H1 (cell line): ENCODE data around the gene MNS1. TPM values are rescaled to one million over a fixed set of nuclear protein-coding genes. Genes with fewer than 3 reads are reported as not detected.

Source experiments
- CTCF ChIA-PET: fragments of 300-600 bp; sonication (Branson Sonifier 250); formaldehyde crosslinking; loops from one replicate; lab custom pipeline; 2021; ENCODE audit not compliant: partially characterized antibody; lab: Charles Lee
- POLR2A ChIA-PET: fragments of 300-600 bp; sonication (Branson Sonifier 250); formaldehyde crosslinking; loops from one replicate; lab custom pipeline; 2021; ENCODE audit warnings: inconsistent platforms; ENCODE audit not compliant: partially characterized antibody; lab: Charles Lee
- DNase-seq, 2 experiments: peaks; one replicate each; pipeline versions ENCODE4 v3.0.0 to v3.0.0-alpha.2; 2010 to 2022; ENCODE audit warnings: low spot score in 2 of 2, low read depth in 1 of 2, mixed read lengths in 1 of 2
- FAIRE-seq: peaks from 2 replicates; lab custom pipeline; 2011; peaks lifted over from hg19 to GRCh38; lab: Jason Lieb, UNC
- H2AFZ ChIP-seq: 2 replicates; pipeline ENCODE4 v1.8.1; 2012; ENCODE audit warnings: low read length, inconsistent platforms
- H2AK5ac ChIP-seq: 2 replicates; pipeline ENCODE4 v1.6.1; 2013; ENCODE audit warnings: low read depth, low read length
- H2BK120ac ChIP-seq: replicated peaks from 2 replicates; pipeline ENCODE3; 2013; ENCODE audit warnings: low read depth, low read length, inconsistent platforms
- H2BK12ac ChIP-seq: 2 replicates; pipeline ENCODE4 v1.6.1; 2013; ENCODE audit warnings: low read depth, low read length
- H2BK15ac ChIP-seq: 2 replicates; pipeline ENCODE4 v1.6.1; 2013; ENCODE audit warnings: low read length
- H2BK20ac ChIP-seq: 2 replicates; pipeline ENCODE4 v1.6.1; 2013; ENCODE audit warnings: low read length
- H2BK5ac ChIP-seq: 2 replicates; pipeline ENCODE4 v1.6.1; 2013; ENCODE audit warnings: low read depth, low read length
- H3K14ac ChIP-seq: 2 replicates; pipeline ENCODE4 v1.6.1; 2013; ENCODE audit warnings: inconsistent platforms; ENCODE audit not compliant: insufficient read length
- H3K18ac ChIP-seq: 2 replicates; pipeline ENCODE4 v1.6.1; 2013; ENCODE audit warnings: low read length; ENCODE audit errors: extremely low read depth
- H3K23ac ChIP-seq: 2 replicates; pipeline ENCODE4 v1.6.1; 2013; ENCODE audit warnings: inconsistent platforms; ENCODE audit not compliant: insufficient read length
- H3K23me2 ChIP-seq: 2 replicates; pipeline ENCODE4 v1.6.1; 2013; ENCODE audit warnings: low read depth, low read length
- H3K27ac ChIP-seq: 2 replicates; pipeline ENCODE4 v1.6.1; 2011; ENCODE audit warnings: low read depth, low read length, inconsistent platforms
- H3K27me3 ChIP-seq, 4 experiments: replicated peaks in 1 of 4; 1 replicate in 1 of 4; 2 replicates in 3 of 4; pipeline versions ENCODE4 v1.6.1 to v1.8.1; 2011 to 2013; ENCODE audit warnings: low read length in 3 of 4, mild to moderate bottlenecking in 3 of 4, inconsistent platforms in 2 of 4, mixed read lengths in 2 of 4, moderate library complexity in 1 of 4; ENCODE audit not compliant: control insufficient read depth in 3 of 4, insufficient read depth in 3 of 4; ENCODE audit errors: extremely low read depth in 1 of 4
- H3K36me3 ChIP-seq, 4 experiments: 2 replicates each; pipeline versions ENCODE4 v1.6.1 to v1.8.1; 2011 to 2013; ENCODE audit warnings: mild to moderate bottlenecking in 4 of 4, low read length in 3 of 4, moderate library complexity in 2 of 4, control low read depth in 1 of 4, inconsistent platforms in 1 of 4; ENCODE audit not compliant: insufficient read depth in 4 of 4, control insufficient read depth in 2 of 4
- H3K4ac ChIP-seq: replicated peaks from 2 replicates; pipeline ENCODE3; 2013; ENCODE audit warnings: low read length, low read depth, mixed read lengths, inconsistent platforms; ENCODE audit not compliant: insufficient read length
- H3K4me1 ChIP-seq, 4 experiments: replicated peaks in 1 of 4; 1 replicate in 1 of 4; 2 replicates in 3 of 4; pipeline versions ENCODE4 v1.6.1 to v1.8.1; 2011 to 2013; ENCODE audit warnings: low read length in 3 of 4, inconsistent platforms in 2 of 4, mixed read lengths in 1 of 4; ENCODE audit not compliant: insufficient read depth in 4 of 4, control insufficient read depth in 3 of 4
- H3K4me2 ChIP-seq, 2 experiments: 2 replicates each; pipeline versions ENCODE4 v1.6.1 to v1.8.1; 2011 to 2013; ENCODE audit warnings: low read depth in 2 of 2, low read length in 2 of 2, control low read depth in 1 of 2, inconsistent platforms in 1 of 2, mild to moderate bottlenecking in 1 of 2; ENCODE audit not compliant: insufficient read depth in 1 of 2
- H3K4me3 ChIP-seq, 4 experiments: fragments of 200-600, 300-600 bp in 1 of 4; sonication (generic), shearing (Covaris generic), sonication (Bioruptor Twin) in 1 of 4; 2 replicates each; pipeline versions ENCODE4 v1.5.1 to v1.8.1; 2011 to 2016; ENCODE audit warnings: low read length in 4 of 4, low read depth in 3 of 4, control low read depth in 2 of 4, inconsistent platforms in 2 of 4, mild to moderate bottlenecking in 2 of 4, mixed read lengths in 1 of 4, moderate library complexity in 1 of 4; ENCODE audit not compliant: insufficient read depth in 2 of 4; ENCODE audit errors: extremely low read depth in 1 of 4
- H3K56ac ChIP-seq: replicated peaks from 2 replicates; pipeline ENCODE3; 2013; ENCODE audit warnings: low read depth, mild to moderate bottlenecking, mixed read lengths, low read length, inconsistent platforms; ENCODE audit not compliant: insufficient read length
- H3K79me1 ChIP-seq: 2 replicates; pipeline ENCODE4 v1.6.1; 2013; ENCODE audit warnings: low read depth, low read length, control low read depth
- H3K79me2 ChIP-seq, 2 experiments: 2 replicates each; pipeline versions ENCODE4 v1.6.1 to v1.8.1; 2012 to 2013; ENCODE audit warnings: low read length in 2 of 2, mild to moderate bottlenecking in 2 of 2, inconsistent platforms in 1 of 2; ENCODE audit not compliant: insufficient read depth in 2 of 2, control insufficient read depth in 1 of 2
- H3K9ac ChIP-seq, 4 experiments: replicated peaks in 1 of 4; 1 replicate in 1 of 4; 2 replicates in 3 of 4; pipeline versions ENCODE4 v1.6.1 to v1.8.1; 2011 to 2013; ENCODE audit warnings: low read depth in 3 of 4, low read length in 3 of 4, control low read depth in 2 of 4, mild to moderate bottlenecking in 2 of 4, moderate library complexity in 2 of 4, inconsistent platforms in 1 of 4; ENCODE audit errors: extremely low read depth in 1 of 4
- H3K9me3 ChIP-seq, 2 experiments: 2 replicates each; pipeline versions ENCODE4 v1.6.1 to v1.8.1; 2012 to 2013; ENCODE audit warnings: mild to moderate bottlenecking in 2 of 2, moderate library complexity in 2 of 2, control low read depth in 1 of 2, inconsistent platforms in 1 of 2, low read depth in 1 of 2, low read length in 1 of 2, mixed read lengths in 1 of 2; ENCODE audit not compliant: insufficient read depth in 2 of 2
- H4K20me1 ChIP-seq, 2 experiments: replicated peaks in 1 of 2; 2 replicates each; pipeline versions ENCODE3 to v1.8.1; 2011 to 2013; ENCODE audit warnings: inconsistent platforms in 2 of 2, low read length in 2 of 2, mild to moderate bottlenecking in 1 of 2; ENCODE audit not compliant: insufficient read depth in 2 of 2, control insufficient read depth in 1 of 2
- H4K5ac ChIP-seq: 2 replicates; pipeline ENCODE4 v1.6.1; 2013; ENCODE audit warnings: low read length, low read depth, mixed read lengths, inconsistent platforms; ENCODE audit not compliant: insufficient read length
- H4K8ac ChIP-seq: 2 replicates; pipeline ENCODE4 v1.8.0; 2013; ENCODE audit warnings: mild to moderate bottlenecking, moderate library complexity, low read length, inconsistent platforms; ENCODE audit not compliant: insufficient read depth; ENCODE audit errors: extremely low read depth
- H4K91ac ChIP-seq: replicated peaks from 2 replicates; pipeline ENCODE3; 2013; ENCODE audit warnings: low read length, mixed read lengths, inconsistent platforms; ENCODE audit not compliant: insufficient read length
- BACH1 ChIP-seq: IDR thresholded peaks from 2 replicates; pipeline ENCODE4 v1.6.1; 2012; ENCODE audit warnings: low read length, improper control_type of control experiment
- CREB1 ChIP-seq: IDR thresholded peaks from 2 replicates; pipeline ENCODE4 v1.6.1; 2012; ENCODE audit warnings: inconsistent platforms
- CTBP2 ChIP-seq: IDR thresholded peaks from 2 replicates; pipeline ENCODE4 v1.7.0; 2011; ENCODE audit warnings: borderline replicate concordance, mild to moderate bottlenecking, moderate library complexity, mixed read lengths, low read length; ENCODE audit not compliant: insufficient read depth, insufficient read length
- EGR1 ChIP-seq: IDR thresholded peaks from 2 replicates; pipeline ENCODE4 v1.6.1; 2011; ENCODE audit warnings: low read depth, low read length, borderline replicate concordance
- GABPA ChIP-seq: IDR thresholded peaks from 2 replicates; pipeline ENCODE4 v1.6.1; 2011; ENCODE audit warnings: mild to moderate bottlenecking, low read length, moderate library complexity, borderline replicate concordance; ENCODE audit not compliant: insufficient read depth
- HDAC2 ChIP-seq, 2 experiments: fragments of 300-600 bp in 1 of 2; sonication (generic) in 1 of 2; IDR thresholded peaks; 2 replicates each; pipeline ENCODE4 v1.6.1; 2011 to 2012; ENCODE audit warnings: low read depth in 2 of 2, low read length in 2 of 2, mild to moderate bottlenecking in 2 of 2, moderate library complexity in 2 of 2, borderline replicate concordance in 1 of 2, inconsistent platforms in 1 of 2
- JUN ChIP-seq: IDR thresholded peaks from 2 replicates; pipeline ENCODE4 v1.6.1; 2011; ENCODE audit warnings: low read depth, mild to moderate bottlenecking, improper control_type of control experiment, low read length
- RFX5 ChIP-seq: IDR thresholded peaks from 2 replicates; pipeline ENCODE4 v1.6.1; 2011; ENCODE audit warnings: low read depth, low read length, improper control_type of control experiment, borderline replicate concordance
- RNF2 ChIP-seq: fragments of 200-900, 300-1000 bp; sonication (generic); IDR thresholded peaks from 2 replicates; pipeline ENCODE4 v1.7.1; 2016; ENCODE audit warnings: borderline replicate concordance, low read depth, mild to moderate bottlenecking, antibody characterized with exemption, low read length; ENCODE audit not compliant: poor library complexity, severe bottlenecking; ENCODE audit errors: missing control alignments
- SAP30 ChIP-seq: fragments of 300-600 bp; sonication (generic); IDR thresholded peaks from 2 replicates; pipeline ENCODE4 v1.7.1; 2012; ENCODE audit warnings: low read length, moderate library complexity, mild to moderate bottlenecking, inconsistent platforms; ENCODE audit not compliant: insufficient read depth, insufficient replicate concordance
- SIN3A ChIP-seq, 2 experiments: IDR thresholded peaks in 1 of 2; conservative IDR thresholded peaks in 1 of 2; 2 replicates each; pipeline ENCODE4 v1.6.1; 2011 to 2012; ENCODE audit warnings: low read length in 2 of 2, improper control_type of control experiment in 1 of 2, low read depth in 1 of 2, mild to moderate bottlenecking in 1 of 2
- SP2 ChIP-seq: IDR thresholded peaks from 2 replicates; pipeline ENCODE4 v1.6.1; 2012; ENCODE audit warnings: mild to moderate bottlenecking, low read length, inconsistent platforms
- TEAD4 ChIP-seq: IDR thresholded peaks from 2 replicates; pipeline ENCODE4 v1.6.1; 2012; ENCODE audit warnings: low read depth, low read length, inconsistent platforms, mixed read lengths
- WGBS, 2 experiments: shearing (Covaris generic) in 1 of 2; methylation state at CpG; one replicate each; pipeline versions ENCODE4 v1.1.6 to v1.1.7; 2013 to 2015; ENCODE audit warnings: low lambda C conversion rate in 2 of 2, mixed read lengths in 2 of 2, inconsistent platforms in 1 of 2, low coverage in 1 of 2, missing lambda C conversion rate in 1 of 2; ENCODE audit not compliant: insufficient replicate concordance in 2 of 2, insufficient coverage in 1 of 2, insufficient read length in 1 of 2; ENCODE audit errors: extremely low coverage in 1 of 2, missing lambda C conversion rate in 1 of 2; 5-methylcytosine and 5-hydroxymethylcytosine counted together
- polyA plus RNA-seq, 7 experiments: library from polyadenylated mRNA; depleted of rRNA in 3 of 7; stranded (reverse) in 5 of 7; unstranded in 2 of 7; fragments of >200 nt in 5 of 7; fragments of 200-250 nt in 2 of 7; gene quantifications; 1 replicate in 5 of 7; 2 replicates in 1 of 7; 4 replicates in 1 of 7; pipeline versions ENCODE4 v1.2.1 to v1.2.3, GENCODE V29; 2011 to 2013; ENCODE audit warnings: missing spikeins in 2 of 7, mixed read lengths in 2 of 7
- total RNA-seq: library from RNA; stranded (reverse); fragmentation: NEBNext Ultra II Directional; extraction: Animal tissue kit (Norgen Biotek cat#: 25700); gene quantifications from 2 replicates; pipeline ENCODE4 v1.2.1, GENCODE V29; 2021
- TF ChIP-seq, protein P1 (sequence below): IDR thresholded peaks from 2 replicates; pipeline ENCODE4 v1.6.1; 2012; ENCODE audit warnings: inconsistent platforms

The MNS1 gene
- total and polyA plus RNA-seq, 2 of the 8 experiments (the other 6 are each of a cell fraction or from before 2014, with no cell fraction given): 0.57 TPM; not detected in 1

- Histone ChIP-seq H3K4me3 (no peak overlapping the region), H3K27me3 (no peaks in the 10 kb centered on the region), H2AK5ac (no peak overlapping the region), H3K23ac (no peak overlapping the region), H3K79me2 (no peaks in the 10 kb centered on the region), H2BK12ac (no peak overlapping the region), H3K4me1 (no peaks in the 10 kb centered on the region), H2BK5ac (no peak overlapping the region), H4K8ac (no peak overlapping the region), H2BK120ac (no peak overlapping the region), H3K56ac (no peak overlapping the region), H3K4me2 (no peak overlapping the region), H3K9ac (no peak overlapping the region), H4K20me1 (no peaks in the 10 kb centered on the region), H3K18ac (no peak overlapping the region), H3K27ac (no peak overlapping the region), H3K14ac (no peak overlapping the region), H2BK15ac (no peak overlapping the region), H4K5ac (no peak overlapping the region), H3K23me2 (no peaks in the 10 kb centered on the region), H2BK20ac (no peak overlapping the region), H2AFZ (no peak overlapping the region), H3K9me3 (no peaks in the 10 kb centered on the region), H3K4ac (no peak overlapping the region), H4K91ac (no peak overlapping the region), H3K79me1 (no peaks in the 10 kb centered on the region), H3K36me3 (no peaks in the 10 kb centered on the region)
- ChIA-PET POLR2A (no interaction called here), CTCF (interaction anchor here (1.9 kb wide), 1 partner anchor 18 kb away, joined by 4 read pairs; no protein-coding TSS in a partner anchor)
- no peak for FAIRE-seq
- no peak for DNase-seq
- 87% methylated on average over 1 of the region's 1 CpG; no CpG with 5 or more reads in 1 of the 2 experiments for WGBS, 2 experiments
- TF ChIP-seq SAP30 (no peak), BACH1 (no peak), HDAC2 (IDR thresholded peaks at IDR 0.05; ENCODE audit: borderline replicate concordance in 1 of 2, low read depth in 2 of 2, low read length in 2 of 2) (no peak), SIN3A (conservative IDR thresholded peaks at IDR 0.05 in 1 of 2, IDR thresholded peaks at IDR 0.05 in 1 of 2; ENCODE audit: low read depth in 1 of 2, low read length in 2 of 2) (no peak), TEAD4 (no peak), SP2 (no peak), GABPA (no peak), JUN (no peak), EGR1 (no peak), CREB1 (no peak), RFX5 (no peak), CTBP2 (no peak), RNF2 (no peak)
- TF ChIP-seq, protein P1, sequence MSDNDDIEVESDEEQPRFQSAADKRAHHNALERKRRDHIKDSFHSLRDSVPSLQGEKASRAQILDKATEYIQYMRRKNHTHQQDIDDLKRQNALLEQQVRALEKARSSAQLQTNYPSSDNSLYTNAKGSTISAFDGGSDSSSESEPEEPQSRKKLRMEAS: no peak
Measured at GRCh38 chr15:56473017-56473416, 8.1 kb upstream of the MNS1 start.
